Parathyroid adenoma (tissue), 2 donors: Measurements from ENCODE around the gene PEMT.

Source experiments
- H2AFZ ChIP-seq: fragments of 300-600 bp; sonication (generic); one replicate; pipeline ENCODE4 v1.7.0; 2017; ENCODE audit warnings: antibody characterized with exemption, mild to moderate bottlenecking
- H3K27ac ChIP-seq: fragments of 300-600 bp; sonication (generic); one replicate; pipeline ENCODE4 v1.7.0; 2017
- H3K27me3 ChIP-seq: fragments of 300-600 bp; sonication (generic); one replicate; pipeline ENCODE4 v1.7.0; 2017; ENCODE audit warnings: low read length; ENCODE audit not compliant: control insufficient read depth, insufficient read depth
- H3K36me3 ChIP-seq: fragments of 300-600 bp; sonication (generic); one replicate; pipeline ENCODE4 v1.7.0; 2017; ENCODE audit warnings: low read length; ENCODE audit not compliant: control insufficient read depth, insufficient read depth
- H3K4me1 ChIP-seq: fragments of 300-600 bp; sonication (generic); one replicate; pipeline ENCODE4 v1.7.0; 2017; ENCODE audit warnings: control low read depth
- H3K4me2 ChIP-seq: fragments of 300-600 bp; sonication (generic); one replicate; pipeline ENCODE4 v1.7.0; 2017; ENCODE audit warnings: low read length
- H3K4me3 ChIP-seq: fragments of 300-600 bp; sonication (generic); one replicate; pipeline ENCODE4 v1.7.0; 2017; ENCODE audit warnings: low read depth, low read length
- H3K79me2 ChIP-seq: fragments of 300-600 bp; sonication (generic); one replicate; pipeline ENCODE4 v1.7.0; 2017; ENCODE audit warnings: control low read depth
- H3K9ac ChIP-seq: fragments of 300-600 bp; sonication (generic); one replicate; pipeline ENCODE4 v1.7.0; 2017; ENCODE audit warnings: mild to moderate bottlenecking
- H3K9me3 ChIP-seq: fragments of 300-600 bp; sonication (generic); one replicate; pipeline ENCODE4 v1.7.0; 2017; ENCODE audit warnings: low read length; ENCODE audit not compliant: control insufficient read depth
- CTCF ChIP-seq: fragments of 300-600 bp; sonication (generic); IDR thresholded peaks from one replicate; pipeline ENCODE4 v1.7.0; 2017; ENCODE audit warnings: antibody characterized with exemption, mild to moderate bottlenecking
- donor health status: primary hyperparathyroidism.

The PEMT gene

GRCh38 chr17:17587614-17588337 lies 3.7 kb downstream of the PEMT start:
- H3K4me3 ChIP-seq: no peak overlapping the region
- no peak overlapping the region for H3K27ac ChIP-seq
- peaks cover 4% of the 10 kb centered on the region for H3K79me2 ChIP-seq
- no peak overlapping the region for H3K9ac ChIP-seq
- no peak overlapping the region for H3K4me2 ChIP-seq
- H3K27me3 ChIP-seq: no peaks in the 10 kb centered on the region
- peaks cover 7% of the 10 kb centered on the region for H3K4me1 ChIP-seq
- no peak for TF ChIP-seq CTCF
- H3K36me3 ChIP-seq: no peaks in the 10 kb centered on the region
- H2AFZ ChIP-seq: no peak overlapping the region
- no peaks in the 10 kb centered on the region for H3K9me3 ChIP-seq

GRCh38 chr17:17582372-17582771 lies 9.1 kb downstream of the PEMT start:
- TF ChIP-seq CTCF: no peak
- no peaks in the 10 kb centered on the region for H3K4me1 ChIP-seq

GRCh38 chr17:17581509-17581908 lies 10.0 kb downstream of the PEMT start:
- H3K9ac ChIP-seq: no peak overlapping the region
- H3K27ac ChIP-seq: no peak overlapping the region
- H3K36me3 ChIP-seq: no peaks in the 10 kb centered on the region
- H3K9me3 ChIP-seq: no peaks in the 10 kb centered on the region
- H2AFZ ChIP-seq: no peak overlapping the region
- H3K27me3 ChIP-seq: no peaks in the 10 kb centered on the region
- no peak overlapping the region for H3K4me3 ChIP-seq
- peaks cover 16% of the 10 kb centered on the region for H3K79me2 ChIP-seq
- no peak overlapping the region for H3K4me2 ChIP-seq
- H3K4me1 ChIP-seq: no peaks in the 10 kb centered on the region
- TF ChIP-seq CTCF: no peak

More at GRCh38 chr17:17582372-17582771, 9.1 kb downstream of the PEMT start:
- peaks cover 10% of the 10 kb centered on the region for H3K79me2 ChIP-seq
- H3K4me2 ChIP-seq: no peak overlapping the region
- H2AFZ ChIP-seq: no peak overlapping the region
- no peak overlapping the region for H3K9ac ChIP-seq
- H3K27ac ChIP-seq: no peak overlapping the region
- H3K36me3 ChIP-seq: no peaks in the 10 kb centered on the region
- no peak overlapping the region for H3K4me3 ChIP-seq
- no peaks in the 10 kb centered on the region for H3K9me3 ChIP-seq
- H3K27me3 ChIP-seq: no peaks in the 10 kb centered on the region

- Histone ChIP-seq H3K4me2 (no peak overlapping the region), H3K79me2 (peaks cover 19% of the 10 kb centered on the region), H3K9me3 (no peaks in the 10 kb centered on the region), H3K9ac (no peak overlapping the region), H3K4me3 (no peak overlapping the region), H3K4me1 (no peaks in the 10 kb centered on the region), H3K27me3 (no peaks in the 10 kb centered on the region), H3K36me3 (no peaks in the 10 kb centered on the region), H3K27ac (no peak overlapping the region), H2AFZ (no peak overlapping the region)
- TF ChIP-seq CTCF: no peak
Observed at GRCh38 chr17:17580662-17581470, 10.6 kb downstream of the PEMT start.
